SU-DHL-6 (cell line): ENCODE measurements around the gene PPP1R13L.

Source experiments
- H2AFZ ChIP-seq: fragments of 200-600 bp; sonication (generic); 2 replicates; pipeline ENCODE4 v1.6.1; 2014; ENCODE audit warnings: low read depth, mild to moderate bottlenecking, moderate library complexity, mixed read lengths, antibody characterized with exemption, low read length; ENCODE audit not compliant: severe bottlenecking
- H3F3A ChIP-seq: fragments of 200-600 bp; shearing (Covaris generic); 2 replicates; pipeline ENCODE4 v1.6.0; 2016; ENCODE audit warnings: antibody characterized with exemption, mild to moderate bottlenecking; ENCODE audit not compliant: insufficient read depth
- H3K27ac ChIP-seq: fragments of 200-600 bp; sonication (generic); 2 replicates; pipeline ENCODE4 v1.5.1; 2016; ENCODE audit warnings: low read depth, mild to moderate bottlenecking, low read length, moderate library complexity, mixed read lengths
- H3K27me3 ChIP-seq: fragments of 200-600 bp; sonication (generic), shearing (Covaris generic); 2 replicates; pipeline ENCODE4 v1.6.0; 2014; ENCODE audit warnings: mild to moderate bottlenecking, low read length
- H3K36me3 ChIP-seq: fragments of 200-600 bp; sonication (generic); 2 replicates; pipeline ENCODE4 v1.6.1; 2014; ENCODE audit warnings: mild to moderate bottlenecking, low read length, mixed read lengths
- H3K4me2 ChIP-seq: fragments of 300-600, 200-600 bp; shearing (Covaris generic), sonication (generic); 2 replicates; pipeline ENCODE4 v1.6.0; 2014; ENCODE audit warnings: low read length, low read depth, mild to moderate bottlenecking; ENCODE audit not compliant: poor library complexity, severe bottlenecking
- H3K4me3 ChIP-seq: fragments of 200-600 bp; sonication (generic); 2 replicates; pipeline ENCODE4 v1.5.1; 2014; ENCODE audit warnings: antibody characterized with exemption, low read length, mild to moderate bottlenecking, mixed read lengths; ENCODE audit not compliant: insufficient read depth, poor library complexity, severe bottlenecking
- H3K79me2 ChIP-seq: fragments of 200-600 bp; sonication (generic); 2 replicates; pipeline ENCODE4 v1.6.1; 2014; ENCODE audit warnings: mild to moderate bottlenecking, low read length, moderate library complexity; ENCODE audit not compliant: insufficient read depth
- H3K9ac ChIP-seq: fragments of 200-600 bp; sonication (generic); 2 replicates; pipeline ENCODE4 v1.7.0; 2014; ENCODE audit warnings: mild to moderate bottlenecking, low read length
- H3K9me2 ChIP-seq: fragments of 200-600 bp; sonication (generic); replicated peaks from 2 replicates; pipeline ENCODE4 v1.6.1; 2014; ENCODE audit warnings: low read length; ENCODE audit not compliant: insufficient read depth
- H3K9me3 ChIP-seq: fragments of 200-600 bp; sonication (generic); 2 replicates; pipeline ENCODE4 v1.6.1; 2014; ENCODE audit warnings: low read length, mixed read lengths; ENCODE audit not compliant: insufficient read depth
- H4K20me1 ChIP-seq: fragments of 200-600 bp; sonication (generic); 2 replicates; pipeline ENCODE4 v1.6.1; 2014; ENCODE audit warnings: low read depth, mild to moderate bottlenecking, antibody characterized with exemption, low read length, moderate library complexity, mixed read lengths
- EZH2phosphoT487 ChIP-seq: fragments of 200-600 bp; sonication (generic), shearing (Covaris generic); conservative IDR thresholded peaks from 2 replicates; pipeline ENCODE4 v1.6.1; 2018; ENCODE audit warnings: mild to moderate bottlenecking, antibody characterized with exemption, low read length, moderate library complexity, mixed read lengths
- TF ChIP-seq, protein P1 (sequence below): fragments of 200-600 bp; sonication (generic); IDR thresholded peaks from one replicate; pipeline ENCODE4 v1.5.1; 2017; ENCODE audit warnings: antibody characterized with exemption, mild to moderate bottlenecking, low read length, moderate library complexity; ENCODE audit not compliant: insufficient read depth, poor library complexity, severe bottlenecking

PPP1R13L gene

DNA sequence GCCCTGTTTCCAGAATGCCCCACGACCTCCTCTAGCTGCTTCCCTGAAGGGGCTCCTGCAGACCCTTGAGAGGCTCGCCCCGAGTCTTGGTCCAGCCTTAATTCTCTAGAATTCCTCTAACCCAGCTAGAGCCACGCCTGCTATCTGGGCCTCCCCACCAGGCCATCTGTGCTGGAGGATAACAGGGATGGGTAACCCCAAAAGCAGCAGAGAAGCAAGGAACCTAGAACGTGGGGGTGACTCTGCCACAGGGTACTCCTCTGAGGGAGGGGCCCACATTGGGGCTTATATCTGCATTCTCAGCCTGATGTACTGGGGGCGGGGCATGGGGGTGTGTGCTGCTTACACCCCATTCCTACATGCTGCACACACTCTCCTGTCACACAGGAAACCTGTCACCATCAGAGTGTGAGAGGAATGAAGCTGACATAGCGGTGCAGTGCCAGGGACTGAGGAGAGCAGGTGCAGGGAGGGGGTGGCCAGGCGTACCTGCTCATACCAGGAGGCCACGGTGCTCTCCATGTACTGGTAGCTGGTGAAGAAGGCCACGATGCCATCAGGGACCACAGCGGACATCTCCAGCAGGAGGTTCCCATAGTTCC is 50.5 kb downstream of the PPP1R13L start:
- H3K27ac ChIP-seq, result no peak overlapping the region

DNA sequence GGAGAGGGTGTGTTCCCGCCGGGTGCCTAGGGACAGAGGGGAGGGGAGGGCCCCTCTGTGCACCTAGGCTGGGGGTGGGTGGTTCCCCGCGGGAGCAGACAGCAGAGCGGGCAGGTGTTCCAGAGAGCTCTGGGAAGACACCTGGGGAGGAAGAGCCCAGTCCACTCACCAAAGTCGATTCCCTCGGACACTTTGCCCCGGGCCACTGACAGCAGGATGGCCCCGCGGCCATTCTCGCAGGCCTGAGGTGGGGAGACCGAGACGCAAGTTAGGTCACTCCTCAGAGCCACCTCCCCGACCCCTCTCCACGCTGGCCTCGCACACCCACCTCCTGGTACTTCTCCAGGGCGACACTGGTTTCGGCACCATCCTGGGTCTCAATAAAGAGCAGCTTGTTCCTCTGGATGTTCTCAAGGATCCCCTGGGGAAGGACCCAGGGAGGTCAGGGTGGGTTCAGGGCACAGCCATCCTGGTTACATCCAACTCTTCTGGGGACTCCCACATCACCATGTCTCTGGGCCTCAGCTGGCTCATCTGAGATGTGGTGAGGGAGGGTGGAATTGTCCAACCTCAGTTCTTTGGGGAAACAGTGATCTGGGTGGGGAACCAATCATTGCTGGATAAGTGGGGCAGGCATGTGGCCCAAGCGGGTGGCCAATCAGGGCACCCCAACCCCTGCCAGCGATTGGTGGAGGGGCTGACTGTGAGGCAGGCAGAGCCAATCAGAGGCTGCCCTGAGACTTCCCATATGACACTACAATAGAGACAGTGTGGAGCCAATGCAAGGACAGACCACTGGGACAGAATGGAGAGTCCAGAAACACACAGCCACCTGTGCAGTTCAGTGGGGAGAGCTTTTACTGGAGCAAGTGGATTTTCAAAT is 51.7 kb downstream of the PPP1R13L start:
- Histone ChIP-seq H3K9me2 (no peaks in the 10 kb centered on the region), H4K20me1 (no peaks in the 10 kb centered on the region), H3K36me3 (no peaks in the 10 kb centered on the region), H3K79me2 (no peaks in the 10 kb centered on the region), H3K4me2 (no peak overlapping the region), H3K27ac (no peak overlapping the region), H3K9ac (no peak overlapping the region), H3K4me3 (no peak overlapping the region), H3F3A (no peaks in the 10 kb centered on the region), H3K9me3 (no peaks in the 10 kb centered on the region), H3K27me3 (no peaks in the 10 kb centered on the region), H2AFZ (no peak overlapping the region)
- TF ChIP-seq, protein P1, sequence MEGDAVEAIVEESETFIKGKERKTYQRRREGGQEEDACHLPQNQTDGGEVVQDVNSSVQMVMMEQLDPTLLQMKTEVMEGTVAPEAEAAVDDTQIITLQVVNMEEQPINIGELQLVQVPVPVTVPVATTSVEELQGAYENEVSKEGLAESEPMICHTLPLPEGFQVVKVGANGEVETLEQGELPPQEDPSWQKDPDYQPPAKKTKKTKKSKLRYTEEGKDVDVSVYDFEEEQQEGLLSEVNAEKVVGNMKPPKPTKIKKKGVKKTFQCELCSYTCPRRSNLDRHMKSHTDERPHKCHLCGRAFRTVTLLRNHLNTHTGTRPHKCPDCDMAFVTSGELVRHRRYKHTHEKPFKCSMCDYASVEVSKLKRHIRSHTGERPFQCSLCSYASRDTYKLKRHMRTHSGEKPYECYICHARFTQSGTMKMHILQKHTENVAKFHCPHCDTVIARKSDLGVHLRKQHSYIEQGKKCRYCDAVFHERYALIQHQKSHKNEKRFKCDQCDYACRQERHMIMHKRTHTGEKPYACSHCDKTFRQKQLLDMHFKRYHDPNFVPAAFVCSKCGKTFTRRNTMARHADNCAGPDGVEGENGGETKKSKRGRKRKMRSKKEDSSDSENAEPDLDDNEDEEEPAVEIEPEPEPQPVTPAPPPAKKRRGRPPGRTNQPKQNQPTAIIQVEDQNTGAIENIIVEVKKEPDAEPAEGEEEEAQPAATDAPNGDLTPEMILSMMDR, result no peak
- TF ChIP-seq EZH2phosphoT487, result no peak

More for the DNA sequence above, 50.5 kb downstream of the PPP1R13L start:
- H2AFZ ChIP-seq, result no peak overlapping the region
- H3K9ac ChIP-seq, result no peak overlapping the region
- no peaks in the 10 kb centered on the region for H3K36me3 ChIP-seq
- no peaks in the 10 kb centered on the region for H3K79me2 ChIP-seq
- no peak overlapping the region for H3K4me3 ChIP-seq
- TF ChIP-seq, protein P1, result no peak
- no peak for TF ChIP-seq EZH2phosphoT487
- H3K4me2 ChIP-seq, result no peak overlapping the region
- H3F3A ChIP-seq, result no peaks in the 10 kb centered on the region
- H3K9me2 ChIP-seq, result no peaks in the 10 kb centered on the region
- no peaks in the 10 kb centered on the region for H4K20me1 ChIP-seq
- no peaks in the 10 kb centered on the region for H3K27me3 ChIP-seq
- H3K9me3 ChIP-seq, result no peaks in the 10 kb centered on the region

DNA sequence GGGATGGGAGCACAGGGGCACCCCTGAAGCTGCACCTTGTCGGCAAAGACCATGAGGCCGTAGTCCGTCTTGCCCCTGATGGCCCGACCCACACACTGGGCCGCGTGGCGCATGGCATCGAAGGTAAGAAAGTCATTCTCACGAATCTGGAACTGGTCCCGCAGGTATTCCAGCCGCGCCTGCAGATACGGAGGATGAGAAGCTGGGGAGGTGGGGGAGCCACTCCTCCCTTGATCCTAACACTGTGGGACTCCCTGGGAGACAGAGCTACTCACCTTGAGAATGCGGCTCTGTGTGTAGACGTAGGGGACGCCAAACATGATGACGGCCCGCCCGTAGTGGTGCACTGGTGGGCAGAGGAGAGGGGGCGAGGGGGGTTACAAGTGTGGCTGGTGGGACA is 52.4 kb downstream of the PPP1R13L start:
- Histone ChIP-seq H3K9me3 (no peaks in the 10 kb centered on the region), H3K36me3 (no peaks in the 10 kb centered on the region), H4K20me1 (no peaks in the 10 kb centered on the region), H3K4me2 (no peak overlapping the region), H3K27ac (no peak overlapping the region), H3K9me2 (no peaks in the 10 kb centered on the region), H3K79me2 (no peaks in the 10 kb centered on the region), H3K4me3 (no peak overlapping the region), H3K27me3 (no peaks in the 10 kb centered on the region), H2AFZ (no peak overlapping the region), H3F3A (no peaks in the 10 kb centered on the region), H3K9ac (no peak overlapping the region)
- TF ChIP-seq EZH2phosphoT487, result no peak
- TF ChIP-seq, protein P1, result no peak
